GM18873 (cell line): ENCODE measurements around the gene DPEP3.

Experiments
- ATAC-seq: cut with Tn5 transposase; IDR thresholded peaks from one replicate; pipeline ENCODE4 v1.9.1; 2021; ENCODE audit warnings: mild to moderate bottlenecking, moderate library complexity, moderate number of reproducible peaks; ENCODE audit not compliant: unreplicated experiment, low FRiP score

Gene DPEP3

DNA sequence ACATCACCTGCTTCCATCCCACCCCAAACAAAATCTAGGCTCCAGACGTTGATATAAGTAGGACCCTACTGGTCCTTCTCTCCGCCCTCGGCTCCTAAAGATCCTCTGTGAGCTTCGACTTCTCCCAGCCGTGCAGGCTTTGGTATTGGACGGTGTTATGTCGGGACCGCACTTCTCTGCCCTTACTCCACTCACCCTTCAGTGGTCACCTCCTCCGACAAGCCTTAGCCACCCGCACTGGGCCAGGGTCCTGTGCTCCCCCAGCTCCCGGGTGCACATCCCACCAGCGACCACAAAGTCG is 45.2 kb downstream of the DPEP3 start:
- no peak for ATAC-seq

DNA sequence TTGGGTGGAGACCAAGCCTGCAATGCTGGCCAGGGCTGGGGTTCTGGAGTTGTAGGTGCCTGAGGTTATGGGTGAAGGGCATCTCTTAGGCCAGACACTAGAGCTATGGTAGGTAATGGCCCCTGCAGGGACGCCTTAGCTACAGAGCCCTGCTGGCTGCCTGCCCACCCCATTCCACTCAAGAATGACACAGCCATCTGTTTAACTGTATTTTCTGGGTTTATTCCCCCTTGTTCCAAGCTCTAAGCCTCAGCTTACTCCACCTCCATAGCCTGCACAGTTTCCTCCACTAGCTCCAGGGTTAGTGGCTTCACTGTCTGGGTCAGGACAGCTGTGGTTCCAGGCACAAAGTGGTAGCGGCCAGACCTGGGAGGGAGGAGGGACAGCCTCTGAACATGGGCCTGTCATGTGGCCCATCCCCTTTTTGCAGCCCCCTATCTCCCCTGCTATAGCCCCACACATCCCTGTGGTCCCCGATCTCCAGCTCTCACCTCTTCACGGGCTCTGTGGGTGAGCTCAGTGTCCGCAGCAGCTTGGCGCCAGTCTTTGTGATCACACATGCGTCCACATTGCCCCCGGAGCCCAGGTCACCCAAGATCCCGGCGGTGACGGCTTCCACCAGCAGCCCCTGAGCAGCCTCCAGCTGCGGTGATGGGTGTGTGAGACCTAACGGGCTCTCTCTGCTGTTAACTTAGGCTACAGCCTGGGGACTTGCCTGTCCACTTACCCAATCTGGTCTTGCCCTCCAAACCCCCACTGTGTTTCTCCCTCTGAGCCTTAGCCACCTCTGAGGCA is 45.8 kb downstream of the DPEP3 start:
- no peak for ATAC-seq

DNA sequence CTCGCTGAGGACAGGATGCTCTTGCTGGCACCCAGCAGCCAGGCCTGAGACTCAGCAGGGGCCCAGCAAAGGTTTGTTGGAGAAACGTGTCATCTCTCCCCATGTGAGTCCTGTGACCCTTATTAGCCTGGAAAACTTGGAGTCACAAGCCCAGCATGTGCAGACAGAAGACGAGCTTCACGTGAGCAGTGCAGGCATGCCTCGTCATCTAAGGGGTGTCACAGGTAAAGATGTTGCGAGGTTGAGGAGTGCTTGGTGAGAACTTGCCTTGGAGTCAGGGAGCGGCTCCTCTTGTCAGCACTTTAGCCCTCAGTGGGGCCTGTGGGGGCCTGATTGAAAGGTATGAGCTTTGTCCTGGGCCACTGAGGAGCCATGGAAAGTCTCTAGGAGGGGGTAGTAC is 46.5 kb downstream of the DPEP3 start:
- no peak for ATAC-seq

DNA sequence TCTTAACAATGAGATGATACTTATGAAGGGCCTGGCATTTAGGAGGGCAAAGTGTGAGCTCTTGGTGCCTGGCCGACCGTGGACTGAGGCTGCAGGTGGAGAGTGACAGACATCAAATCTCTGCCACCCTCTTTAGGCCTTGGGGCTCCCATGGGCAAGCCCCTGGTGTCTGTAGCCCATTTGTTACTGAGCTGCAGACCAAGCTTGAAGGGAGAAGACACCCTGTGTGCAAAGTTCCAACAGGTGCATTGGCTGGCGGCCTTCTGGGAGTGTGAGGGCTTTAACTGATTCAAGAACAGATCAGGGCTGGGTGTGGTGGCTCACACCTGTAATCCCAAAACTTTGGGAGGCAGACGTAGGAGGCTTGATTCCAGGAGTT is 47.8 kb downstream of the DPEP3 start:
- ATAC-seq, result no peak

DNA sequence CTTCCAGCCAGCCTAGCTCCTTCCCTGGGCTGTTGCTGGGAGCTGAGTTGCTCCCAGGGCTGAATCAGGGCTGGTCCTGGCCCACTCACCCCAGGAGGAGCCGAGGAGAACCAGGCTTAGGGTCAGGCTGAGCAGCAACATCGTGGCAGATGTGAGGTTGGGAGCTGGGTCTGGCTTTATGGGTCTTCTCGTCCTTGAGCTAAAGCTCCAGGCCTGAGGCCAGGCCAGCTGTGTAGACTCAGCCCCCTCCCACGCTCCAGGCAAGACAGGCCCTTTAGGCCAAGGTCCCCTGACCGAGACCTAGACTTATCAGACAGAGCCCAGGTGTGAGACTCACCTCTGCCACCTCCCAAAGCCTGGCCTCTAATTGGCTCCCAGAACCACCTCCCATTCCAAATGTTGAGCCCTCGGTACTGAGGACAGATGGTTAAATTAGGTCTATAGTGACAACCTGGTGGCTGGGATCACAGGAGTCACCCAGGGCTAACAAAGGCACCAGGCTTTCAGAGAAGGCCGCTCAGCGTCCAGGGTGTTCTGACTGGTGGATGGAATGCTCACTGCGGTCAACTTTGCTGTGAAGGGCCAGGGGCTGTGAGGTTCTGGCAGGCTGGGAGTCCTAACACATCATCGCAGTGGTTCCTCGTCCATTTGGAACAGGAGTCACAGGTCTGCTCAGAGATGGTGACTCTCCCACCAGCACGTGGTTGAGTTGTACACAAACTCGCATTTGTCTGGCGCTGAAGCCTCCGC is 48.4 kb downstream of the DPEP3 start, which contains the start of gene CTRL:
CTRL (minus strand) TSS at position 151 of the 750 bp plus-strand sequence; CDS start at position 141, 10 bp downstream.
- ATAC-seq, result no peak

DNA sequence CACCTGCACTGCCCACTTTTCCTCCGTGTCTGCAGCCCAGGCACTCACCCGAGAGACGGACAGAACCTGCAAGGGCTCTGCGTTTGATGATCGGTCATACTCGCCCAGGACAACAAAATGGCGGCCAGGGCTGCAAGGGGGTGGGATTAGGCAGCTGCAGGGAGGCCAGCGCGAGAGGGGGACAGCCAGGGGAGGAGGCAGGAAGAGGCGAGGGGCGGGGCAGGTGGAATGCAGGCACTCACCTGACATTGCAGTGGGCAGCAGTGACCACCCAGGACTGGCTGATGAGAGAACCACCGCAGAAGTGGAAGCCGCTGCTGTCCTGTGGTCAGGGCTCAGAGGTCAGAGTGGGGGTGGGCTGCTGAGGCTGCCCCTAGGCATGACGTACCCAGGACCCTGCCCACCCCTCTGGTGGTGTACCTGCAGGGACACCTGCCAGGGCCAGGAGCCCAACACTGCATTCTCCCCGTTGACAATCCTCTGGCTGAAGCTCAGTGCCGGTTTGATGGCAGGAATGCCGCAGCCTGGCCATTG is 49.6 kb downstream of the DPEP3 start:
- no peak for ATAC-seq

DNA sequence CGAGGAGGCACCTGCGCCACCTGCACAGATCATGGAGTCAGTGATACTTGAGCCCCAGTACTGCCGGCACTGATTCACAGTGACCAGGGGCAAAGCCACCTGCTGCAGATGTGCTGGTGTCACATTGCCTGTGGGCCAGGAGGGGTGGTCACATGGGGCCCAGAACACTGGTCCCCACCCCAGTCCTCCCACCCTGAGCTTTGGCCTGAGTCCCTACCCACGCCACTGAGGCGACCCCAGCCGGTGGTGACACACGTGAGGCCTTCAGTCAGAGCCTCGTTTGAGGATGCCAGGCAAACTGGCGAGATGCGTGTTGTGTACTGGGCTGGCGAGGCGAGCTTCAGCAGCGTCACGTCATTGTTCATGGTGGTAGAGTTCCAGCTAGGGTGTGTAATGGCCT is 50.1 kb downstream of the DPEP3 start:
- ATAC-seq, result no peak

DNA sequence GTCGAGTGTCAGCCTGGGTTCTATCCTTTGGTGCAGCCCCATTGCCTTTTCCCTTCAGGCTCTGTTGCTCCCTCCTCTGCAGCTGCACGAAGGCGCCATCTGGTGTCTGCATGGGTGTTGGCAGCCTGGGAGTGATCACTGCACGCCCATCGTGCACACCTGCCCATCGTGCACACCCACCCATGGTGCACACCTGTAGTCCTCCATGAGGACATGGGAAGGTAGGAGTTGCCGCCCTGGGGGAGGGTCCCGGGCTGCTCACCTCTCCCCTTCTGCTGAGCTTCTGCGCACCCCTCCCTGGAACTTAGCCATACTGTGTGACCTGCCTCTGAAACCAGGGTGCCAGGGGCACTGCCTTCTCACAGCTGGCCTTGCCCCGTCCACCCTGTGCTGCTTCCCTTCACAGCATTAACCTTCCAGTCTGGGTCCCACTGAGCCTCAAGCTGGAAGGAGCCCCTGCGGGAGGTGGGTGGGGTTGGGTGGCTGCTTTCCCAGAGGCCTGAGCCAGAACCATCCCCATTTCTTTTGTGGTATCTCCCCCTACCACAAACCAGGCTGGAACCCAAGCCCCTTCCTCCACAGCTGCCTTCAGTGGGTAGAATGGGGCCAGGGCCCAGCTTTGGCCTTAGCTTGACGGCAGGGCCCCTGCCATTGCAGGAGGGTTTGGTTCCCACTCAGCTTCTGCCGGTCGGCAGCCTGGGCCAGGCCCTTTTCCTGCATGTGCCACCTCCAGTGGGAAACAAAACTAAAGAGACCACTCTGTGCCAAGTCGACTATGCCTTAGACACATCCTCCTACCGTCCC is 51.5 kb downstream of the DPEP3 start:
- ATAC-seq, result no peak

DNA sequence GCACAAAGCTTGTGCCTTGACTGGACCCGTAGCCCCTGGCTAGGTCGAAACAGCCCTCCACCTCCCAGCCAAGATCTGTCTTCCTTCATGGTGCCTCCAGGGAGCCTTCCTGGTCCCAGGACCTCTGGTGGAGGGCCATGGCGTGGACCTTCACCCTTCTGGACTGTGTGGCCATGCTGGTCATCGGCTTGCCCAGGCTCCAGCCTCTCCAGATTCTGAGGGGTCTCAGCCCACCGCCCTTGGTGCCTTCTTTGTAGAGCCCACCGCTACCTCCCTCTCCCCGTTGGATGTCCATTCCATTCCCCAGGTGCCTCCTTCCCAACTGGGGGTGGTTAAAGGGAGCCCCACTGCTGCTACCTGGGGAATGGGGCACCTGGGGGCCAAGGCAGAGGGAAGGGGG is 52.2 kb downstream of the DPEP3 start:
- ATAC-seq, result no peak

DNA sequence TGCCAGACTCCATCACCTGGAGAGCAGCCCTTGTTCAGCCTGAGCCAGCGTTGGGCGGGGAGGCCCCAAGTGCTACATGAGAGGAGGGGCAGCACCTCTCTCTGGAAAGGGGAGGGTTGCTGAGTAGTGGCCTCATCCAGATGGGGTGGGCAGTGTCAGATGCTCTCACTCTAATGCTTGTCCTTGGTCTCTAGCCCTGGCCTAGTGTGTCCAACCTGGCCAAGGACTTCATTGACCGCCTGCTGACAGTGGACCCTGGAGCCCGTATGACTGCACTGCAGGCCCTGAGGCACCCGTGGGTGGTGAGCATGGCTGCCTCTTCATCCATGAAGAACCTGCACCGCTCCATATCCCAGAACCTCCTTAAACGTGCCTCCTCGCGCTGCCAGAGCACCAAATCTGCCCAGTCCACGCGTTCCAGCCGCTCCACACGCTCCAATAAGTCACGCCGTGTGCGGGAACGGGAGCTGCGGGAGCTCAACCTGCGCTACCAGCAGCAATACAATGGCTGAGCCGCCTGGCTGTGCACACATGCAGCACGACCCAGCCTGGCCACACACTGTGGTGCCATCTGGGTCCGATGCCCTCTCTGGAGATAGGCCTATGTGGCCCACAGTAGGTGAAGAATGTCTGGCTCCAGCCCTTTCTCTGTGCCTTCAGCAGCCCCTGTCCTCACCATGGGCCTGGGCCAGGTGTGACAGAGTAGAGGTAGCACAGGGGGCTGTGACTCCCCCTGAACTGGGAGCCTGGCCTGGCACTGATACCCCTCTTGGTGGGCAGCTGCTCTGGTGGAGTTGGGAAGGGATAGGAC is 53.0 kb downstream of the DPEP3 start:
- ATAC-seq, result no peak

DNA sequence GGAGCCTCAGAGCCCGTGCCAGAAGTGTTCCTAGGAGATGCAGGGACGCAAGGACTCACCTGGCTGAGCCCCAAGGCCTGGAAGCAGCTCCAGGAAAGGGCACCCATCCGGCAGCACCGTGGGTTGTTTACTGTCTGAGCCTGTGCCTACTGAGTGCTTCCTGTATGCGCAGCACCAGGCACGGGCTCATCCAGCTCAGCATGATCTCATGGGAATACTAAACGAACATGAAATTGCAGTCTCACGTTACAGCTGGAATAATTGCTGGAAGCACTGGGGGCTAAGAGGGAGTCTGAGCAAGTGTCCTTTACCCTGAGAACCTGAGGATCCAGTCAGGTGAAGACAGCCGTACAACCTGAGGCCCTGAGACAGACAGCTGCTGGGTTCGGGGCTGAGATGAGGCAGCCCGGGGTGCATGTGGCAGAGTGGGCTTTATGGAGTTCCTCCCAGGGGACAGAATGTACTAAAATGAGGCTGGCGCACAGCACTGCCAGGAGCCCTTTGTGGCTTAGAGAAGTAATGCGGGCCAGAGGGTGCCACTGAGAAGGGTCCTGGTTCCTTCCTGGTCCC is 54.0 kb downstream of the DPEP3 start:
- ATAC-seq, result no peak
